ENCODE results near the gene BANF2. TPM values are rescaled to one million over a fixed set of nuclear protein-coding genes. Genes with fewer than 3 reads are reported as not detected.

Gene BANF2
- total RNA-seq, 1 donor from 2014 or later = not detected

- no peak for TF ChIP-seq CTCF (IDR thresholded peaks at IDR 0.05)
- H3K27ac Mint-ChIP-seq = no peak overlapping the region
- intact Hi-C loops (cut with micrococcal nuclease) = no loop called here
- H3K36me3 Mint-ChIP-seq (ENCODE audit: low read depth) = no peaks in the 10 kb centered on the region
- peaks cover 3% of the 10 kb centered on the region for H3K9me3 Mint-ChIP-seq
- POLR2A ChIA-PET = no interaction called here
- CTCF ChIA-PET = no interaction called here
- ATAC-seq (ENCODE audit: low read depth) (no peak), DNase-seq (no peak)
- peaks cover 9% of the 10 kb centered on the region for H3K4me1 Mint-ChIP-seq
- no peak overlapping the region for H3K4me3 Mint-ChIP-seq
- H3K27me3 Mint-ChIP-seq = no peaks in the 10 kb centered on the region
These were observed 83.0 kb downstream of the BANF2 start for GRCh38 chr20:17782768-17783167.

- H3K4me1 Mint-ChIP-seq = peaks cover 9% of the 10 kb centered on the region
- H3K36me3 Mint-ChIP-seq (ENCODE audit: low read depth) = no peaks in the 10 kb centered on the region
- no peaks in the 10 kb centered on the region for H3K9me3 Mint-ChIP-seq
- no peak for ATAC-seq (ENCODE audit: low read depth)
- TF ChIP-seq CTCF (IDR thresholded peaks at IDR 0.05) = no peak
- no peak for DNase-seq
- POLR2A ChIA-PET = no interaction called here
- intact Hi-C loops (cut with micrococcal nuclease) = no loop called here
- no peaks in the 10 kb centered on the region for H3K27me3 Mint-ChIP-seq
- H3K4me3 Mint-ChIP-seq = no peak overlapping the region
- CTCF ChIA-PET = no interaction called here
- no peak overlapping the region for H3K27ac Mint-ChIP-seq
These were observed 83.9 kb downstream of the BANF2 start for GRCh38 chr20:17783671-17784070.

- no peak for TF ChIP-seq CTCF (IDR thresholded peaks at IDR 0.05)
- no peak for ATAC-seq (ENCODE audit: low read depth)
- H3K27me3 Mint-ChIP-seq = no peaks in the 10 kb centered on the region
- POLR2A ChIA-PET = no interaction called here
- H3K4me3 Mint-ChIP-seq = no peak overlapping the region
- intact Hi-C loops (cut with micrococcal nuclease) = no loop called here
- no peaks in the 10 kb centered on the region for H3K9me3 Mint-ChIP-seq
- no peaks in the 10 kb centered on the region for H3K36me3 Mint-ChIP-seq (ENCODE audit: low read depth)
- H3K4me1 Mint-ChIP-seq = peaks cover 9% of the 10 kb centered on the region
- CTCF ChIA-PET = no interaction called here
- H3K27ac Mint-ChIP-seq = no peak overlapping the region
- no peak for DNase-seq
These were observed 85.2 kb downstream of the BANF2 start for GRCh38 chr20:17785007-17785406.

Other genes starting within 250 kb of the BANF2 start
- 0.10 TPM in 1 of 2 replicates, not detected in the other for gene BFSP1, start 168.6 kb upstream of the BANF2 start, total RNA-seq
- gene DSTN, start 129.9 kb upstream of the BANF2 start, total RNA-seq = 14.4 and 20.1 TPM in 2 replicates
- 18.9 and 22.0 TPM in 2 replicates for gene RRBP1, start 17.7 kb upstream of the BANF2 start, total RNA-seq

Data from activated B cell treated with CpG ODN at 0.5 μM for 24 hours (primary cell).